DND-41 (cell line): ENCODE results near the gene TMEM255B.
"Not testable (repeated sequence)": the region's sequence is repeated elsewhere in the genome, so short reads cannot be mapped to it uniquely, and the experiment has no call there.

Experiments used
- ATAC-seq: fragments of 200-7000 bp; cut with Tn5 transposase; 3 replicates; pipeline ENCODE4 v1.9.1; 2021; ENCODE audit warnings: low read depth; ENCODE audit not compliant: insufficient read depth
- DNase-seq: peaks from one replicate; pipeline ENCODE4 v3.0.0-alpha.2; 2020
- H2AFZ ChIP-seq: 2 replicates; pipeline ENCODE4 v1.6.0; 2012; ENCODE audit warnings: low read depth, low read length
- H3K27ac ChIP-seq: 2 replicates; pipeline ENCODE4 v1.5.1; 2012; ENCODE audit warnings: low read length, inconsistent platforms
- H3K27me3 ChIP-seq: fragments of 200-600 bp; sonication (generic); 2 replicates; pipeline ENCODE4 v1.6.0; 2012; ENCODE audit warnings: low read length, mild to moderate bottlenecking, inconsistent platforms; ENCODE audit not compliant: insufficient read depth, poor library complexity
- H3K36me3 ChIP-seq: 2 replicates; pipeline ENCODE4 v1.5.1; 2012; ENCODE audit warnings: low read length, inconsistent platforms; ENCODE audit not compliant: insufficient read depth
- H3K4me1 ChIP-seq: 2 replicates; pipeline ENCODE4 v1.5.1; 2012; ENCODE audit warnings: mild to moderate bottlenecking, low read length; ENCODE audit not compliant: insufficient read depth
- H3K4me2 ChIP-seq: 2 replicates; pipeline ENCODE4 v1.6.0; 2012; ENCODE audit warnings: mild to moderate bottlenecking, moderate library complexity, low read length, inconsistent platforms; ENCODE audit not compliant: insufficient read depth
- H3K4me3 ChIP-seq, 2 experiments: fragments of 200-600 bp in 1 of 2; shearing (Covaris generic) in 1 of 2; 2 replicates each; pipeline ENCODE4 v1.5.1; 2012 to 2016; ENCODE audit warnings: inconsistent platforms in 2 of 2, low read length in 2 of 2, mild to moderate bottlenecking in 2 of 2, low read depth in 1 of 2, moderate library complexity in 1 of 2
- H3K79me2 ChIP-seq: 2 replicates; pipeline ENCODE4 v1.6.0; 2012; ENCODE audit warnings: low read length, inconsistent platforms; ENCODE audit not compliant: insufficient read depth
- H3K9ac ChIP-seq: 2 replicates; pipeline ENCODE4 v1.6.0; 2012; ENCODE audit warnings: low read depth, mild to moderate bottlenecking, inconsistent platforms, low read length, moderate library complexity
- H3K9me3 ChIP-seq: 2 replicates; pipeline ENCODE4 v1.5.1; 2012; ENCODE audit warnings: low read length, moderate library complexity, mild to moderate bottlenecking, inconsistent platforms; ENCODE audit not compliant: insufficient read depth, severe bottlenecking
- H4K20me1 ChIP-seq: 2 replicates; pipeline ENCODE4 v1.6.0; 2012; ENCODE audit warnings: low read length; ENCODE audit not compliant: insufficient read depth
- EZH2 ChIP-seq: IDR thresholded peaks from 3 replicates; pipeline ENCODE4 v1.6.1; 2012; ENCODE audit warnings: borderline replicate concordance, low read depth, mild to moderate bottlenecking, moderate library complexity, low read length, inconsistent platforms; ENCODE audit not compliant: severe bottlenecking
- TF ChIP-seq, protein P1 (sequence below): IDR thresholded peaks from 2 replicates; pipeline ENCODE4 v1.5.1; 2012; ENCODE audit warnings: borderline replicate concordance, low read length, moderate library complexity, mild to moderate bottlenecking; ENCODE audit not compliant: poor library complexity, severe bottlenecking; ENCODE audit errors: extremely low read depth

Gene TMEM255B

DNA sequence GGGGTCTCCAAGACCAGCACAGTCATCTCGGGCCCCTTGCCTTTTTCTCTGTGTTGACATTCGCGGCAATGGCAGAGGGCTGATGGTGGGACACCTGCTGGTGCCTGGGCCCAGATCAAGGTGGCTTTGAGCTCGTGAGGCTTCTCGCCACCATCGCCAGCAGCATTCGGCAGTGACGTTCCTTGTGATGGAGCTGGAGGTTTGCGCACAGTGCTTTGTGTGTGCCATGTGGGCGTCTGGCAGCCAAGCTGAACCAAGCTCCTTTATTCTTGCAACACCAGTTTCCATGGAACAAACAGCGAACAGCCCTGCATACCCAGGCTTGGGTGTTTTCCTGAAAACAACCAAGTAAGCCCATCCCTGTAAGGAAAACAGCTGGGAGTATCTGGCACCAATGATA is 9.1 kb upstream of the TMEM255B start:
- no peak overlapping the region for H3K9ac ChIP-seq
- ATAC-seq (no peak), DNase-seq (no peak)
- no peak overlapping the region for H3K4me2 ChIP-seq
- TF ChIP-seq, protein P1, sequence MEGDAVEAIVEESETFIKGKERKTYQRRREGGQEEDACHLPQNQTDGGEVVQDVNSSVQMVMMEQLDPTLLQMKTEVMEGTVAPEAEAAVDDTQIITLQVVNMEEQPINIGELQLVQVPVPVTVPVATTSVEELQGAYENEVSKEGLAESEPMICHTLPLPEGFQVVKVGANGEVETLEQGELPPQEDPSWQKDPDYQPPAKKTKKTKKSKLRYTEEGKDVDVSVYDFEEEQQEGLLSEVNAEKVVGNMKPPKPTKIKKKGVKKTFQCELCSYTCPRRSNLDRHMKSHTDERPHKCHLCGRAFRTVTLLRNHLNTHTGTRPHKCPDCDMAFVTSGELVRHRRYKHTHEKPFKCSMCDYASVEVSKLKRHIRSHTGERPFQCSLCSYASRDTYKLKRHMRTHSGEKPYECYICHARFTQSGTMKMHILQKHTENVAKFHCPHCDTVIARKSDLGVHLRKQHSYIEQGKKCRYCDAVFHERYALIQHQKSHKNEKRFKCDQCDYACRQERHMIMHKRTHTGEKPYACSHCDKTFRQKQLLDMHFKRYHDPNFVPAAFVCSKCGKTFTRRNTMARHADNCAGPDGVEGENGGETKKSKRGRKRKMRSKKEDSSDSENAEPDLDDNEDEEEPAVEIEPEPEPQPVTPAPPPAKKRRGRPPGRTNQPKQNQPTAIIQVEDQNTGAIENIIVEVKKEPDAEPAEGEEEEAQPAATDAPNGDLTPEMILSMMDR: no peak
- TF ChIP-seq EZH2: no peak
- H3K27me3 ChIP-seq: no peaks in the 10 kb centered on the region
- H3K4me3 ChIP-seq: no peak overlapping the region
- no peak overlapping the region for H3K27ac ChIP-seq
- H3K9me3 ChIP-seq: peaks cover 10% of the 10 kb centered on the region
- no peak overlapping the region for H2AFZ ChIP-seq
- H3K79me2 ChIP-seq: no peaks in the 10 kb centered on the region
- peaks cover 8% of the 10 kb centered on the region; the same call in 1 of the 2 replicates for H4K20me1 ChIP-seq
- no peaks in the 10 kb centered on the region for H3K36me3 ChIP-seq
- H3K4me1 ChIP-seq: no peaks in the 10 kb centered on the region

- Histone ChIP-seq H3K27ac (no peak overlapping the region), H4K20me1 (peaks cover 4% of the 10 kb centered on the region; the same call in 1 of the 2 replicates), H3K36me3 (no peaks in the 10 kb centered on the region), H3K4me1 (no peaks in the 10 kb centered on the region), H3K9me3 (peaks cover 10% of the 10 kb centered on the region), H3K4me2 (no peak overlapping the region), H3K27me3 (no peaks in the 10 kb centered on the region), H3K9ac (no peak overlapping the region), H3K79me2 (no peaks in the 10 kb centered on the region), H2AFZ (no peak overlapping the region), H3K4me3 (no peak overlapping the region)
- DNase-seq (no peak), ATAC-seq (no peak)
- no peak for TF ChIP-seq EZH2
- TF ChIP-seq, protein P1: no peak
Measured at GRCh38 chr13:113750554-113751399, 8.2 kb upstream of the TMEM255B start.

- no peaks in the 10 kb centered on the region for H3K36me3 ChIP-seq
- H3K27ac ChIP-seq: no peak overlapping the region
- DNase-seq (no peak), ATAC-seq (no peak)
- H3K4me1 ChIP-seq: no peaks in the 10 kb centered on the region
- no peak overlapping the region for H3K4me3 ChIP-seq
- no peak overlapping the region for H3K9ac ChIP-seq
- peaks cover 10% of the 10 kb centered on the region for H3K9me3 ChIP-seq
- H4K20me1 ChIP-seq: no peaks in the 10 kb centered on the region
- no peaks in the 10 kb centered on the region for H3K79me2 ChIP-seq
- no peak overlapping the region for H3K4me2 ChIP-seq
- TF ChIP-seq, protein P1: no peak
- no peak for TF ChIP-seq EZH2
- no peak overlapping the region for H2AFZ ChIP-seq
- H3K27me3 ChIP-seq: no peaks in the 10 kb centered on the region
Measured at GRCh38 chr13:113751491-113751890, 7.5 kb upstream of the TMEM255B start.

GRCh38 chr13:113752211-113752986 is 6.6 kb upstream of the TMEM255B start:
- H3K27ac ChIP-seq, DNase-seq, H3K9me3 ChIP-seq, H3K4me2 ChIP-seq, H3K36me3 ChIP-seq, H3K4me1 ChIP-seq, H3K4me3 ChIP-seq, H3K27me3 ChIP-seq, H4K20me1 ChIP-seq, H3K79me2 ChIP-seq, H2AFZ ChIP-seq, H3K9ac ChIP-seq, ATAC-seq: not testable (repeated sequence)
